ENCODE measurements around the gene CHURC1. TPM values are rescaled to one million over a fixed set of nuclear protein-coding genes. Genes with fewer than 3 reads are reported as not detected.
"Not testable (repeated sequence)": the region's sequence is repeated elsewhere in the genome, so short reads cannot be mapped to it uniquely, and the experiment has no call there.

Gene CHURC1
- total RNA-seq, 1 donor from 2014 or later: 92.7 TPM

- H3K4me3 ChIP-seq (ENCODE audit: low read depth, low read length): no peak overlapping the region
- DNase-seq (ENCODE audit: low read depth): no peak
- TF ChIP-seq CTCF (conservative IDR thresholded peaks at IDR 0.05; ENCODE audit: low read depth, low read length): no peak
Measured at GRCh38 chr14:64906022-64906421, 8.2 kb upstream of the CHURC1 start.

GRCh38 chr14:64910847-64911495, 3.3 kb upstream of the CHURC1 start:
- peak; percentile 79 for TF ChIP-seq CTCF (conservative IDR thresholded peaks at IDR 0.05; ENCODE audit: low read depth, low read length)
- no peak for DNase-seq (ENCODE audit: low read depth)
- H3K4me3 ChIP-seq (ENCODE audit: low read depth, low read length): no peak overlapping the region

- DNase-seq (ENCODE audit: low read depth): no peak
- no peak overlapping the region for H3K4me3 ChIP-seq (ENCODE audit: low read depth, low read length)
- TF ChIP-seq CTCF (conservative IDR thresholded peaks at IDR 0.05; ENCODE audit: low read depth, low read length): no peak
Measured at GRCh38 chr14:64912261-64912660, 2.0 kb upstream of the CHURC1 start.

- DNase-seq (ENCODE audit: low read depth); H3K4me3 ChIP-seq (ENCODE audit: low read depth, low read length): not testable (repeated sequence)
Measured at GRCh38 chr14:64913477-64913876, 778 bp upstream of the CHURC1 start.

GRCh38 chr14:64915029-64915424, 772 bp downstream of the CHURC1 start:
- peak overlapping the region; percentile 98 for H3K4me3 ChIP-seq (ENCODE audit: low read depth, low read length)
- DNase-seq (ENCODE audit: low read depth): no peak
- no peak for TF ChIP-seq CTCF (conservative IDR thresholded peaks at IDR 0.05; ENCODE audit: low read depth, low read length)

GRCh38 chr14:64915797-64916196, 1.5 kb downstream of the CHURC1 start:
- peak overlapping the region; percentile 98 for H3K4me3 ChIP-seq (ENCODE audit: low read depth, low read length)
- TF ChIP-seq CTCF (conservative IDR thresholded peaks at IDR 0.05; ENCODE audit: low read depth, low read length): no peak

GRCh38 chr14:64918216-64918615, 4.0 kb downstream of the CHURC1 start:
- no peak overlapping the region for H3K4me3 ChIP-seq (ENCODE audit: low read depth, low read length)
- no peak for DNase-seq (ENCODE audit: low read depth)
- TF ChIP-seq CTCF (conservative IDR thresholded peaks at IDR 0.05; ENCODE audit: low read depth, low read length): no peak

More at GRCh38 chr14:64915797-64916196, 1.5 kb downstream of the CHURC1 start:
- no peak for DNase-seq (ENCODE audit: low read depth)

Measured in epithelial cell of proximal tubule (primary cell).